ENCODE data around the gene CTNNA3.

The CTNNA3 gene

GRCh38 chr10:67173787-67174186 is 522.2 kb downstream of the CTNNA3 start:
- no peak for DNase-seq (ENCODE audit: low read depth, low spot score)
- H3K27ac ChIP-seq: no peak overlapping the region

GRCh38 chr10:67171970-67172369 is 524.0 kb downstream of the CTNNA3 start:
- no peak overlapping the region for H3K27ac ChIP-seq
- no peak for DNase-seq (ENCODE audit: low read depth, low spot score)

GRCh38 chr10:67156239-67156638 is 539.8 kb downstream of the CTNNA3 start:
- no peak overlapping the region for H3K27ac ChIP-seq
- DNase-seq (ENCODE audit: low read depth, low spot score): no peak

DNA sequence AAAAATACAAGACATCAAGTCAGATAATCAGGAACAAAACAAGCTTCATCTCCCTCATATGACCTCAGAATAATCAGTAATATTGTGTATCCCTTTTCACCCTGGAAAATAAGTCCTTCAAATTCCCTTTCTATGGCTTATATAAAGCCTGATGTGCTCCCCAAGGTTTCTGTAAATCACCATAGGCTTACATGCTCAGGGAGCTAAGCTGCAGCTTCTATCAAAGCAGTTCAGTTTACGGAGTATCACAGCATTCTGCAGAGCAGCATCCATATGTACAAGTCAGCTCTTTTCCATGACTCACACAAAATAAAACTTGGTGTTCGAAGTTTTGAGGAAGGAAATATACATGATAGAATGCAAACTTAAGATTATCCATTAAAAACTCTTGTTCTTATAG is 544.5 kb downstream of the CTNNA3 start:
- DNase-seq (ENCODE audit: low read depth, low spot score): no peak
- H3K27ac ChIP-seq: no peak overlapping the region

GRCh38 chr10:67144530-67144929 is 551.5 kb downstream of the CTNNA3 start:
- DNase-seq (ENCODE audit: low read depth, low spot score): no peak
- H3K27ac ChIP-seq: no peak overlapping the region

DNA sequence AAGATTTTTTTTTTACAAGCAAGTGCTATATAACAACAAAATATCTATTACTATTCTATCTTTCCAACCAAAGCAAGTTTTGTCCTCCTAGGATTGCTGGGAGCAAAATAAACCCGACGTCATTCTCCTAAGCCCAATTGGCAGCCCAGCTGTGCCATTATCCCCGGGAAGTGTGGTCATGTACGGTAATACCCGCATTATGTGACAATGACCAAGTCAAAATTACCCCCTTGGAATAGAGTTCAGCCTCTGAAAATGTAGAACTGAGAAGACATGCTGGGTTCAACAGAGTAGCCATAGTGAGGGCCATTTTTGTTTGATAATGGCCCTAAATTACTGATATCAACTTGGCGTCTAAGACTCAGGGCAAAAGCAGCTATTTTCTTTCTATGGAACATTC is 554.7 kb downstream of the CTNNA3 start:
- DNase-seq (ENCODE audit: low read depth, low spot score): no peak
- no peak overlapping the region for H3K27ac ChIP-seq

DNA sequence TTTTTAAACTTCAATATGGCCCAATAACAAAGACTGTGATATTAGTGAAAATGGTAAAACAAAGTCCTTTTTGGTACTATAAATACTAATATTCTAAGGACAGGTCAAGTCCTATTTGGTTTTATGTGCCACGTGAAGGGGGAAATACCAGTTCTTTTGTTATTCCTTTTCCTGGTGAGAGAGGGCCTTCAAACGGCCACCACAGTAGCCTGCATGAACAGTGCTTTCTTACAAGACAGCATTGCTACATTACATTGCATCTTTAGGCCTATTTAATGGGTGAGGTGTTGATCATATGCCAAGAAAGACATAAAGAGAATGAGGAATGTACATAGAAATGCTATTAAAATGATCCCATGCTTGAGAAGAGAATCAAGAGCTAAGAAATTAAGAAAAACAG is 555.4 kb downstream of the CTNNA3 start:
- no peak overlapping the region for H3K27ac ChIP-seq
- no peak for DNase-seq (ENCODE audit: low read depth, low spot score)

DNA sequence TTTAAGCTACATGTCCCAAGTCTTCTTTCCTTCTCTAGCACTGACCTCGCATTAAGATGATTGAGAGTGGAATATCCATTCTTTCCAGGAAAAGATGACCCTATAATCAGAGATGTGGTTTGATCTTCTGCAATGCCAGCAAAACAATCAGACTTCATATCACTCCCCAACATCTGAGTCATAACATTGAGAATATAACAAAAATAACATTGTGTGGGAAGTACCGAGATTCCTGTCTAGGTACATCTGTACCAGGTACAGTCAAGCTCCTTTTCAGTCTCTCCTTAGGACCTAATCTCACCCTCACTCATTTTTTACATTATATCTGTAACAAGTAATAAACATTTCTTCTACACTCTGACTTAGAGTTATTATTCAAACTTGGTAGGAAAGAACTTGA is 568.6 kb downstream of the CTNNA3 start:
- no peak overlapping the region for H3K27ac ChIP-seq
- DNase-seq (ENCODE audit: low read depth, low spot score): no peak

DNA sequence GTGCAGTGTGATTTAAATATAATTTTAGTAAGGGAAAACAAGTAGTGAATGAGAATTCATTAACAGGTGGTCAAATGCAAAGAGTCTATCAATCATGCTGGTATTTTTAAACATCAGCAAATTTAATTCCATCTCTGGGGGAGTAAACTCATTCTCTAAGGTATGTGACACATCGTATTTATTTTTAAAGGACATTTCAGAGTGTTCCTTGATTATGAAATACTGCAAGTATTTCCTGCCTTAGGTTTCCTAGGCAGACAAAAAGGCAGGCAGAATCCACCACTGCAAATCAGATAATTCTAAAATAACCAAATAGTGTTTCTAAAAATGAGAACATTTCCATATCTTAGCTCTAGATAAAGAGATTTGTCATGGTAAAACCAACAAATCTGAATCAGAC is 576.3 kb downstream of the CTNNA3 start:
- DNase-seq (ENCODE audit: low read depth, low spot score): no peak

GRCh38 chr10:67115972-67116371 is 580.0 kb downstream of the CTNNA3 start:
- H3K27ac ChIP-seq: no peak overlapping the region
- no peak for DNase-seq (ENCODE audit: low read depth, low spot score)

More for the DNA sequence above, 576.3 kb downstream of the CTNNA3 start:
- no peak overlapping the region for H3K27ac ChIP-seq

GRCh38 chr10:67114945-67115344 is 581.0 kb downstream of the CTNNA3 start:
- DNase-seq (ENCODE audit: low read depth, low spot score): no peak
- H3K27ac ChIP-seq: no peak overlapping the region

DNA sequence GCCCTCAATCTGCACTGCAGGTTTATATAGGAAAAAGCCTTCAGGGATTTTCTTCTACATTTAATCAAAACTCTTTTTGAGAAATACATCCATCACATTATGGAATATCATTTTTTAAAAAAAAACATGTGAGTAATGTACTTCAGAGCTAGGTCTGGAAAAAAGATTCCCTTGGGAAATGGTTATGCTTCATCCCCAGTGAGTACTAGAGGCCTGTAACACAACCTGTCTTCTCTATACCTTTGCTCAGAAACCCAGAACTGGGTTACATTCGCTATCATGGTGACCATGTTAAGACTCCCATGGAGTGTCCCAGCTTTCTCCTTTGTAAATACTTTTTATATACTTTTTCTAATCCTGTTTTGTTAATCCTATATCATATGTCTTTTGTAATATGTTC is 583.2 kb downstream of the CTNNA3 start:
- H3K27ac ChIP-seq: no peak overlapping the region
- DNase-seq (ENCODE audit: low read depth, low spot score): no peak

- H3K27ac ChIP-seq: no peak overlapping the region
- no peak for DNase-seq (ENCODE audit: low read depth, low spot score)
Observed at GRCh38 chr10:67110286-67110685, 585.7 kb downstream of the CTNNA3 start.

GRCh38 chr10:67107670-67108069 is 588.3 kb downstream of the CTNNA3 start:
- no peak for DNase-seq (ENCODE audit: low read depth, low spot score)
- no peak overlapping the region for H3K27ac ChIP-seq

DNA sequence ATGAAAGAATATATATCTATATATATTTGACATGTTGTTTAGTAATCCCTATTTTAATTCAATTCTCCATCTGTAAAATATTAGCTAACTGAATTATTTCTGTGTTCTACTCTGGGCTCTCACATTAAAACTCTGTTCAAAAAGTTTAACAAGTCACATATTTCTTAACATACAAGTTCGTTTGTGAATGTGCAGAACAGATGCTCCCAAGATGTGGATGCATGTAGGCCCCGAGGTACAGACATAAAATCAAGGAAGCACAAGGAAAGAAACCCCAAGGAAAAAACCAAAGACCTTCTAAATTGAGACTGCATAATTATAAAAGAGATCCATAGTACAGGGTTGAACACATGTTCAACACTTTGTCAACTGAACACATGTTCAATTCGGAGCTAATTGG is 595.0 kb downstream of the CTNNA3 start:
- no peak overlapping the region for H3K27ac ChIP-seq
- no peak for DNase-seq (ENCODE audit: low read depth, low spot score)

- no peak for DNase-seq (ENCODE audit: low read depth, low spot score)
- no peak overlapping the region for H3K27ac ChIP-seq
Observed at GRCh38 chr10:67098461-67098860, 597.5 kb downstream of the CTNNA3 start.

GRCh38 chr10:67095531-67095930 is 600.5 kb downstream of the CTNNA3 start:
- no peak overlapping the region for H3K27ac ChIP-seq
- no peak for DNase-seq (ENCODE audit: low read depth, low spot score)

GRCh38 chr10:67088036-67088435 is 608.0 kb downstream of the CTNNA3 start:
- no peak overlapping the region for H3K27ac ChIP-seq
- no peak for DNase-seq (ENCODE audit: low read depth, low spot score)

DNA sequence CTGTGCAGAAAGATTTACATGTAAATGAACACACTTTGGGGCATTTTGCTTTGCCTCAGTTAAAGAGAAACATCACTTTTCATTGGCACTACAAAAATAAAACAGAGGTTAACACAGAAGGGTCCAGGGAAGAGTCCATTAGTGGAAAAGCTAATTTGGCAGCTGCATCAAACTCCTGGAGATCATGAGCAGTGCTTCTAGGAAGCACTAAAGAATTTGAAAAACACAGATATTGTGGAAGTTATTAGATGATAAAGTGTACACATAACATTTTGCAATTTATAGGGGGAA is 608.9 kb downstream of the CTNNA3 start:
- no peak for DNase-seq (ENCODE audit: low read depth, low spot score)
- no peak overlapping the region for H3K27ac ChIP-seq

DNA sequence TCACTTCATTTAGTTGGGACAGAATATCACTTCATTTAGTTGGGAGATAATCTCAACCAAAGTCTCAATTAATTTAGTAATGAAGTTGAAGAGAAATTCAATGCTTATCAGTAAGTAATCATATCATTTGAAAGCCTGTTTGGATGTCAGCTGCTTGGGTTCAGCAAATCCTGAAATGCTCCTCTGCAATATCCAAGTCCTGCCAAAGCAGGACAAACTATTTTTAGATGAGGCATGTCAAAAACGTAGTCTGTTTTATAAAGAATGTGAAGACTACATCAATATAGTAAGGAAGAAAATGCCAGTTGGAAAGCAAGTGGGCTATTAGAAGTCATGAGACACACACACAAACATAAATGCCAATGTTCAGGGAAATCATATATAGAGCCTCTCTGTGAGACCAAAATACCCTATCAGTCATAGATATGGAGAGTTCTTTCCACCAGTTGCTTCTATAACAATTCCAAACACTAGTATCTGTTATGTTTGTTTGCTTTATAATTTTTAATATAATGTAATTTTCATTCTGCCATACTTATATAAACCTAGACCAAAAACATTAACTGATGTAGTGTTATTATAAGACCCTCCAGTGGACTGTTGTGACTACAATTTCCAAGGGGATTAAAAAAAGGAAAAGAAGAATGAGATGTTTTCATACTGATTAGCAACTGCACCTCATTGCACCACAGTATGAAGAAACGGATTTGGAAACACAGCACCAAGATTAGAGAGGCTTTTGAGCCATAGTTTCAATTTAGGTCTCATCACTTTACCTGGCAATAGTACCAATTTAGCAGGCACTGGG is 609.5 kb downstream of the CTNNA3 start:
- H3K27ac ChIP-seq: no peak overlapping the region
- DNase-seq (ENCODE audit: low read depth, low spot score): no peak

GRCh38 chr10:67079126-67079525 is 616.9 kb downstream of the CTNNA3 start:
- H3K27ac ChIP-seq: no peak overlapping the region
- DNase-seq (ENCODE audit: low read depth, low spot score): no peak

GRCh38 chr10:67077376-67077775 is 618.6 kb downstream of the CTNNA3 start:
- DNase-seq (ENCODE audit: low read depth, low spot score): no peak

GRCh38 chr10:67076144-67076543 is 619.9 kb downstream of the CTNNA3 start:
- DNase-seq (ENCODE audit: low read depth, low spot score): no peak

More at GRCh38 chr10:67077376-67077775, 618.6 kb downstream of the CTNNA3 start:
- H3K27ac ChIP-seq: no peak overlapping the region

More at GRCh38 chr10:67076144-67076543, 619.9 kb downstream of the CTNNA3 start:
- H3K27ac ChIP-seq: no peak overlapping the region

Measured in epithelial cell of prostate (primary cell).